Suprapubic skin (tissue), 4 donors: ENCODE measurements around the gene UGT1A7. TPM values are rescaled to one million over a fixed set of nuclear protein-coding genes. Genes with fewer than 3 reads are reported as not detected.
"Not testable (repeated sequence)": the region's sequence is repeated elsewhere in the genome, so short reads cannot be mapped to it uniquely, and the experiment has no call there.

Experiments used
- DNase-seq, 2 donors: peaks; one replicate each; pipeline ENCODE4 v3.0.0-alpha.2; 2019; ENCODE audit warnings: low spot score in 2 of 2
- H3K27ac ChIP-seq: fragments of 200-600 bp; sonication (generic); one replicate; pipeline ENCODE4 v1.5.1; 2019
- H3K27me3 ChIP-seq: fragments of 200-600 bp; sonication (generic); one replicate; pipeline ENCODE4 v1.5.1; 2019
- H3K36me3 ChIP-seq: fragments of 200-600 bp; sonication (generic); one replicate; pipeline ENCODE4 v1.5.1; 2019
- H3K4me1 ChIP-seq: fragments of 200-600 bp; sonication (generic); one replicate; pipeline ENCODE4 v1.5.1; 2019
- H3K4me3 ChIP-seq: fragments of 200-600 bp; sonication (generic); one replicate; pipeline ENCODE4 v1.5.1; 2019; ENCODE audit warnings: mild to moderate bottlenecking
- H3K9me3 ChIP-seq: fragments of 200-600 bp; sonication (generic); one replicate; pipeline ENCODE4 v1.5.1; 2019
- EP300 ChIP-seq: sonication (generic); formaldehyde crosslinking; IDR thresholded peaks from one replicate; pipeline ENCODE4 v1.6.1; 2017; ENCODE audit warnings: antibody characterized with exemption
- POLR2A ChIP-seq, 2 donors: fragments of 450-650 bp; IDR thresholded peaks; one replicate each; pipeline ENCODE4 v1.6.1; 2017; ENCODE audit warnings: antibody characterized with exemption in 2 of 2, mild to moderate bottlenecking in 2 of 2, moderate library complexity in 2 of 2
- POLR2AphosphoS5 ChIP-seq, 3 donors: sonication (generic); formaldehyde crosslinking; IDR thresholded peaks; one replicate each; pipeline ENCODE4 v1.6.1; 2017; ENCODE audit warnings: antibody characterized with exemption in 3 of 3
- WGBS: methylation state at CpG from one replicate; pipeline ENCODE4 v1.1.5; 2018; 5-methylcytosine and 5-hydroxymethylcytosine counted together
- total RNA-seq, 4 donors: library from RNA; depleted of rRNA; stranded (reverse); fragments of >200 nt; gene quantifications; one replicate each; pipeline ENCODE4 v1.1.0, GENCODE V29; 2016
- TF ChIP-seq, protein P1 (sequence below), 2 donors: fragments of 200-600 bp in 1 of 2; fragments of 450-650 bp in 1 of 2; sonication (generic) in 1 of 2; IDR thresholded peaks; one replicate each; pipeline ENCODE4 v1.5.1; 2016 to 2019; ENCODE audit warnings: antibody characterized with exemption in 2 of 2, mild to moderate bottlenecking in 1 of 2, moderate library complexity in 1 of 2

Gene UGT1A7
- 1 to 10 TPM; 1.3 to 8.0 (median 2.2) TPM for total RNA-seq

GRCh38 chr2:233681521-233682099 lies at the start of gene UGT1A7:
UGT1A7 (plus strand) TSS chr2:233681901; CDS start chr2:233681938, 37 bp downstream.
- Histone ChIP-seq H3K27ac (no peak within 1 kb of the TSS), H3K4me3 (no peak within 1 kb of the TSS), H3K9me3 (no peaks in the 10 kb centered on the region), H3K36me3 (no peaks in the 10 kb centered on the region), H3K4me1 (no peaks in the 10 kb centered on the region), H3K27me3 (no peaks in the 10 kb centered on the region)
- WGBS: 64% methylated on average over 5 of the region's 5 CpGs
- TF ChIP-seq POLR2A (IDR thresholded peaks at IDR 0.05) (no peak), POLR2AphosphoS5 (IDR thresholded peaks at IDR 0.05) (no peak), EP300 (no peak)
- TF ChIP-seq, protein P1, sequence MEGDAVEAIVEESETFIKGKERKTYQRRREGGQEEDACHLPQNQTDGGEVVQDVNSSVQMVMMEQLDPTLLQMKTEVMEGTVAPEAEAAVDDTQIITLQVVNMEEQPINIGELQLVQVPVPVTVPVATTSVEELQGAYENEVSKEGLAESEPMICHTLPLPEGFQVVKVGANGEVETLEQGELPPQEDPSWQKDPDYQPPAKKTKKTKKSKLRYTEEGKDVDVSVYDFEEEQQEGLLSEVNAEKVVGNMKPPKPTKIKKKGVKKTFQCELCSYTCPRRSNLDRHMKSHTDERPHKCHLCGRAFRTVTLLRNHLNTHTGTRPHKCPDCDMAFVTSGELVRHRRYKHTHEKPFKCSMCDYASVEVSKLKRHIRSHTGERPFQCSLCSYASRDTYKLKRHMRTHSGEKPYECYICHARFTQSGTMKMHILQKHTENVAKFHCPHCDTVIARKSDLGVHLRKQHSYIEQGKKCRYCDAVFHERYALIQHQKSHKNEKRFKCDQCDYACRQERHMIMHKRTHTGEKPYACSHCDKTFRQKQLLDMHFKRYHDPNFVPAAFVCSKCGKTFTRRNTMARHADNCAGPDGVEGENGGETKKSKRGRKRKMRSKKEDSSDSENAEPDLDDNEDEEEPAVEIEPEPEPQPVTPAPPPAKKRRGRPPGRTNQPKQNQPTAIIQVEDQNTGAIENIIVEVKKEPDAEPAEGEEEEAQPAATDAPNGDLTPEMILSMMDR (IDR thresholded peaks at IDR 0.05): no peak
- no peak for DNase-seq

GRCh38 chr2:233636306-233636705 lies 45.4 kb upstream of the UGT1A7 start, which contains the start of gene UGT1A10:
UGT1A10 (plus strand) TSS chr2:233636448; CDS start chr2:233636523, 75 bp downstream.
- H3K4me3 ChIP-seq, H3K27me3 ChIP-seq: not testable (repeated sequence)
- WGBS: 82% methylated on average over 10 of the region's 10 CpGs

DNA sequence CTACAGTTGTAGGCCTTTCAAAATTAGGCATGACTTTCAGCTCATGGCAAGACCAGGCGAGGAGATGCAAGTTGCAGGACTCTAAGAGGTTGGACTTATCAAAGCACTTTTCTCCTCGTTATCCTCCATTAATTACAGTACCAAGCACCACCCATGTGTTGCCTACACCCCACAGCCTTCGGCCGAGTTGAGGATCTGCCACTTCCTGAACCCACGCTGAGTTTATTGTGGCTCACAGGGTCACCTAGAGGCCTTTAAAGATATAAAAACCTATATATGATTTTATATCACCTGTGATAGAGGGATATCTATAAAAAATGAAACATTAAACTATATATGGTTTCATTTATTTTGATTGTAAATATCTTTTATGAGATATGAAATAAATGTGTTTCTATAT lies 42.9 kb upstream of the UGT1A7 start:
- no peaks in the 10 kb centered on the region for H3K36me3 ChIP-seq
- no peaks in the 10 kb centered on the region for H3K4me1 ChIP-seq
- WGBS: 37% methylated on average over 5 of the region's 5 CpGs
- TF ChIP-seq POLR2A (IDR thresholded peaks at IDR 0.05): no peak
- no peak for TF ChIP-seq EP300
- TF ChIP-seq, protein P1 (IDR thresholded peaks at IDR 0.05): no peak
- TF ChIP-seq POLR2AphosphoS5 (IDR thresholded peaks at IDR 0.05): no peak
- H3K27ac ChIP-seq: no peak overlapping the region
- H3K27me3 ChIP-seq: no peaks in the 10 kb centered on the region
- H3K9me3 ChIP-seq: no peaks in the 10 kb centered on the region
- H3K4me3 ChIP-seq: no peak overlapping the region
- DNase-seq: no peak

More at GRCh38 chr2:233636306-233636705, 45.4 kb upstream of the UGT1A7 start, which contains the start of gene UGT1A10:
- not testable (repeated sequence) for DNase-seq, H3K36me3 ChIP-seq, H3K4me1 ChIP-seq, H3K9me3 ChIP-seq, H3K27ac ChIP-seq

GRCh38 chr2:233639860-233640259 lies 41.8 kb upstream of the UGT1A7 start:
- H3K4me3 ChIP-seq: no peak overlapping the region
- TF ChIP-seq, protein P1 (IDR thresholded peaks at IDR 0.05): no peak
- H3K9me3 ChIP-seq: no peaks in the 10 kb centered on the region
- no peaks in the 10 kb centered on the region for H3K36me3 ChIP-seq
- no peak for DNase-seq
- H3K27ac ChIP-seq: no peak overlapping the region
- H3K4me1 ChIP-seq: no peaks in the 10 kb centered on the region
- no peaks in the 10 kb centered on the region for H3K27me3 ChIP-seq

- no peak for DNase-seq
Measured at GRCh38 chr2:233643128-233643527, 38.6 kb upstream of the UGT1A7 start.

DNA sequence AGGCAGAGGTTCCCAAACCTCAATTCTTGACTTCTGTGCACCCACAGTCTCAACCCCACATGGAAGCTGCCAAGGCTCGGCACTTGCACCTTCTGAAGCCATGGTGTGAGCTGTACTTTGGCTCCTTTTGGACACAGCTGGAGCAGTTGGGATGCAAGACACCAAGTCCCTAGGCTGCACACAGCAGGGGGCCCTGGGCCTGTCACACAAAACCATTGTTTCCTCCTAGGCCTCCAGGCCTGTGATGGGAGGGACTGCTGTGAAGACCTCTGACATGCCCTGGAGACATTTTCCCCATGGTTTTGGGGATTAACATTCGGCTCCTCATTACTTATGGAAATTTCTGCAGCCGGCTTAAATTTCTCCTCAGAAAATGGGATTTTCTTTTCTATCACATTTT lies 35.7 kb upstream of the UGT1A7 start:
- H3K27ac ChIP-seq, H3K4me1 ChIP-seq, H3K27me3 ChIP-seq, H3K36me3 ChIP-seq, DNase-seq, H3K9me3 ChIP-seq, H3K4me3 ChIP-seq: not testable (repeated sequence)
- 95% methylated on average over 2 of the region's 3 CpGs for WGBS

More at GRCh38 chr2:233643128-233643527, 38.6 kb upstream of the UGT1A7 start:
- Histone ChIP-seq H3K27ac (no peak overlapping the region), H3K9me3 (peaks cover 9% of the 10 kb centered on the region), H3K36me3 (no peaks in the 10 kb centered on the region), H3K4me3 (no peak overlapping the region), H3K27me3 (no peaks in the 10 kb centered on the region), H3K4me1 (no peaks in the 10 kb centered on the region)
- no peak for TF ChIP-seq POLR2A (IDR thresholded peaks at IDR 0.05)
- TF ChIP-seq POLR2AphosphoS5 (IDR thresholded peaks at IDR 0.05): no peak
- TF ChIP-seq EP300: no peak
- TF ChIP-seq, protein P1 (IDR thresholded peaks at IDR 0.05): no peak
- 100% methylated on average over 1 of the region's 1 CpG for WGBS
